Neural crest cell (in vitro differentiated cells): Measurements from ENCODE around the gene MAP3K20. TPM values are rescaled to one million over a fixed set of nuclear protein-coding genes. Genes with fewer than 3 reads are reported as not detected.
"Not testable (repeated sequence)": the region's sequence is repeated elsewhere in the genome, so short reads cannot be mapped to it uniquely, and the experiment has no call there.

ENCODE experiments used
- DNase-seq: peaks from one replicate; pipeline ENCODE4 v3.0.0; 2021; ENCODE audit warnings: low read depth, mixed read lengths, low spot score
- H3K27ac Mint-ChIP-seq: one replicate; pipeline ENCODE4 v1.8.0; 2021; ENCODE audit warnings: mild to moderate bottlenecking, mixed read lengths; ENCODE audit not compliant: unreplicated experiment
- H3K27me3 Mint-ChIP-seq: 2 replicates; pipeline ENCODE4 v1.8.0; 2021; ENCODE audit warnings: low read depth, mild to moderate bottlenecking, mixed read lengths
- H3K36me3 Mint-ChIP-seq: 2 replicates; pipeline ENCODE4 v1.8.0; 2021; ENCODE audit warnings: low read depth, mild to moderate bottlenecking, mixed read lengths
- H3K4me1 Mint-ChIP-seq: 2 replicates; pipeline ENCODE4 v1.8.0; 2021; ENCODE audit warnings: mixed read lengths
- H3K4me3 Mint-ChIP-seq: one replicate; pipeline ENCODE4 v1.8.0; 2021; ENCODE audit warnings: mild to moderate bottlenecking, mixed read lengths
- H3K9me3 Mint-ChIP-seq: 2 replicates; pipeline ENCODE4 v1.8.0; 2021; ENCODE audit warnings: mixed read lengths
- CTCF ChIP-seq: fragments of 200-600 bp; sonication (generic); conservative IDR thresholded peaks from 2 replicates; pipeline ENCODE4 v1.5.0; 2021; ENCODE audit warnings: antibody characterized with exemption, mild to moderate bottlenecking
- total RNA-seq: library from RNA; stranded (reverse); gene quantifications from 2 replicates; pipeline ENCODE4 v1.2.1, GENCODE V29; 2021

Gene MAP3K20
- total RNA-seq, 1 donor from 2014 or later = 27.6 TPM

DNA sequence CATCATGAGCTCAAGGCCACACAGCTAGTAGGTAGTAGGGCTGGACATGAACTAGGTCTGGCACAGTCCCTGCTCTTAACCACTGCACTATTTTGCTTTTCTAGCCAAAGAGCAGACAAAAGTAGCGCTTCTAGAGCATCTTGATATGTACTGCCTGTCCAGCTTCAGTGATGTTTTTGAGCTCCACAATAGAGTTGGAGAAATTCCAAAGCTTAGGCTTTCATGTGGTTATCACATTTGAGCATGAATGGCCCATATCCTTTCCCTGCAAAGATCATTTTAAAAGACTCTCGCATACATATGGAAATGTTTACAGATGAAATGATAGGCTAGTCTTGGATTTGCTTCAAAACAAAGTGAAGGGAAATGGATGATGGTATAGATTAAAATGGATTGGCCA is 128.7 kb downstream of the MAP3K20 start:
- no peak overlapping the region for H3K4me3 Mint-ChIP-seq
- no peaks in the 10 kb centered on the region for H3K27me3 Mint-ChIP-seq
- no peaks in the 10 kb centered on the region for H3K4me1 Mint-ChIP-seq
- no peak for TF ChIP-seq CTCF
- no peak overlapping the region for H3K27ac Mint-ChIP-seq
- no peaks in the 10 kb centered on the region for H3K9me3 Mint-ChIP-seq
- DNase-seq = no peak
- H3K36me3 Mint-ChIP-seq = peaks cover 7% of the 10 kb centered on the region

- Mint-ChIP-seq H3K27ac (no peak overlapping the region), H3K27me3 (no peaks in the 10 kb centered on the region), H3K4me1 (peaks cover 2% of the 10 kb centered on the region), H3K36me3 (peaks cover 6% of the 10 kb centered on the region), H3K4me3 (no peak overlapping the region), H3K9me3 (no peaks in the 10 kb centered on the region)
- no peak for TF ChIP-seq CTCF
- no peak for DNase-seq
These were observed 129.7 kb downstream of the MAP3K20 start for GRCh38 chr2:173205375-173205774.

DNA sequence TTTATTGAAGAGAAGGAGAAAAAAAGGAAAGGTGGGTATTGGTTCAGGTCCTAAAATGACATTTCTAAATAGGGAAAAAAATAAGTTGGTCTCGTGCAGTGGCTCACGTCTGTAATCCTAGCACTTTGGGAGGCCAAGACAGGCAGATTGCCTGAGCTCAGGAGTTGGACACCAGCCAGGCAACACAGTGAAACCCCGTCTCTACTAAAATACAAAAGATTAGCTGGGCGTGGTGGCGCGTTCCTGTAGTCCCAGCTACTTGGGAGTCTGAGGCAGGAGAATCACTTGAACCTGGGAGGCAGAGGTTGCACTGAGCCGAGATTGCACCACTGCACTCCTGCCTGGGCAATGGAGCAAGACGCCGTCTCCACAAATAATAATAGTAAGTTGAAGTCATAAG is 131.5 kb downstream of the MAP3K20 start:
- H3K36me3 Mint-ChIP-seq, H3K4me3 Mint-ChIP-seq, H3K9me3 Mint-ChIP-seq, DNase-seq, H3K4me1 Mint-ChIP-seq, H3K27ac Mint-ChIP-seq, H3K27me3 Mint-ChIP-seq: not testable (repeated sequence)

DNA sequence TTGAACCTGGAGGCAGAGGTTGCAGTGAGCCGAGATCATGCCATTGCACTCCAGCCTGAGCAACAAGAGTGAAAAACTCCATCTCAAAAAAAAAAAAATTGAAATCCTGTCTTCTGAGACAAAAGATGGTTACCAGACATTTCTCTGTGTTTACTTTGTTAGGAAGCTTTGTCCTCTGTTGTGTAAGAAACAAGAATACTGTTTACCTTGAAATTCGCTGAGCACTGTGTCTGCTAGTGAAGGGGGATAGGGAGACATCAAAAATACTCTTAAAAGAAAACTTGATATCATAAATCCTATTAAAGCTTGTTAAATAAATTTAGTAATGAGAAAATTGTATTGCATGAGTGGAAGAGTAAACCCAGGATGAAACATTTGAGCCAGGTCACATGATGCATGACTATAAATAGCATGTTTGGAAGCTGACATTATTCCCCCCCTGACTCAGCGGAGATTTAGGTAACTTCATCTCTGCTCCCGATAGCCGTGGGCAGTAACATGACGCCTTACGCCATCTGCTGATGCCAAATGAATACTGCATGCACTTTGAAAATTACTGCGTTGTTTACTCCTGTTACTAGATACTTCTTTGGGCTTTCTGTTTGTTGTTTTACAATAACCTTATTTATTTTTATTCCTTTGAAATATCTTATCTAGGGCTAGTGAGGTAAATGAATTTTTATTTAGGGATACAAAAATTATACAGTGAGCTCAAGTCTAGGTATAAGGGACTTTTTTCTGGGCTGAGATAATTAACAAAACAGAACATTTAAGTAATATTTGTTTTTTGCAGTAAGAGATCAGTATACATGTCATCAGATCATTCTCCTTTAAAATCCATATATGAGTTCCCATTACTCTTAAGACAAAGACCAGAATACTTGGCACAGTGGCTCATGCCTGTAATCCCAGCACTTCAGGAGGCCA is 134.9 kb downstream of the MAP3K20 start:
- Mint-ChIP-seq H3K27me3 (no peaks in the 10 kb centered on the region), H3K4me1 (peaks cover 7% of the 10 kb centered on the region), H3K9me3 (no peaks in the 10 kb centered on the region), H3K27ac (no peak overlapping the region), H3K36me3 (peaks cover 5% of the 10 kb centered on the region), H3K4me3 (no peak overlapping the region)
- peak; percentile 57 for DNase-seq
- TF ChIP-seq CTCF = peak; percentile 96

DNA sequence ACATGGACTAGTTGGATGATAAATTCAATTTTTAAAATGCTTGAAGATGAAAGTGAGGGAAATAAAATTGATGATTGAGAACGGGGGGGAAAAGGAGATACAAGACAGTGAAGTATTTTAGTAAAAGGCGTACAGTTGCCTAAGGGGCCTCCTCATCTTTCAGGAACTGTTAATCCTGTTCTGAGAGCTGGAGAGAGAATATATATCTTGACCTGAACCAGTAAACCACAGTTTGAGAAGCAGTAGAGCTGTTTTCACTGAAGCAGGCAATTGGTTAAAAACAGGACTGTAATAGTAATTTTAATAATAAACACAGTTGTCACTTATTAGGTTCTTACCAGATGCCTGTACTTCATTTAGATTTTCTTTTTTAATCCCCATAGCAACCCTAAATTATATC is 137.5 kb downstream of the MAP3K20 start:
- TF ChIP-seq CTCF = no peak
- H3K27me3 Mint-ChIP-seq = no peaks in the 10 kb centered on the region
- peaks cover 2% of the 10 kb centered on the region for H3K36me3 Mint-ChIP-seq
- DNase-seq = no peak
- no peak overlapping the region for H3K4me3 Mint-ChIP-seq
- H3K27ac Mint-ChIP-seq = no peak overlapping the region
- H3K9me3 Mint-ChIP-seq = no peaks in the 10 kb centered on the region
- peaks cover 24% of the 10 kb centered on the region for H3K4me1 Mint-ChIP-seq

DNA sequence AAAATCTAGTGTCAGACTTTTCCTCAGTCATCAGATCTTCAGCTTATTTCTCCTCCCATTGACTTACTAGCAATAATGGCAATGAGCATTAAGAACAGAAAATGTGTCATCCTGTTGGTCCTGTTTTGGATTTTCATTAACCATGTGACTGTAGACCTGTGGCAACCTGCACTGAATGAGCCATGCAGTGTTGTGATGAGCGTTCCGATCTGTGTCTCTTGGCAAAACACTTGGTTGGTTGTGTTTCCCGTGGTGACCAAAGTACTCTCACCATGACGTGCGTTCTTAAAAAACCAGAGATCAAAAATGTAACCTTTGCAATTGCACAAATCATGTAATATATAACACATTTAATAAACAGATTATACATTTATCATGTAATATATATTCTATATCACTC is 138.6 kb downstream of the MAP3K20 start:
- no peaks in the 10 kb centered on the region for H3K9me3 Mint-ChIP-seq
- no peaks in the 10 kb centered on the region for H3K27me3 Mint-ChIP-seq
- no peak for TF ChIP-seq CTCF
- DNase-seq = no peak
- no peak overlapping the region for H3K27ac Mint-ChIP-seq
- no peak overlapping the region for H3K4me3 Mint-ChIP-seq
- H3K36me3 Mint-ChIP-seq = peaks cover 2% of the 10 kb centered on the region
- H3K4me1 Mint-ChIP-seq = peaks cover 34% of the 10 kb centered on the region
